NT2/D1 (cell line): ENCODE data around the gene HK3.

Experiments
- YY1 ChIP-seq: IDR thresholded peaks from 2 replicates; pipeline ENCODE4 v1.6.1; 2011; ENCODE audit not compliant: insufficient read length, insufficient read depth
- ZNF274 ChIP-seq: IDR thresholded peaks from 2 replicates; pipeline ENCODE4 v1.6.1; 2011; ENCODE audit warnings: mild to moderate bottlenecking, low read depth, low read length

DNA sequence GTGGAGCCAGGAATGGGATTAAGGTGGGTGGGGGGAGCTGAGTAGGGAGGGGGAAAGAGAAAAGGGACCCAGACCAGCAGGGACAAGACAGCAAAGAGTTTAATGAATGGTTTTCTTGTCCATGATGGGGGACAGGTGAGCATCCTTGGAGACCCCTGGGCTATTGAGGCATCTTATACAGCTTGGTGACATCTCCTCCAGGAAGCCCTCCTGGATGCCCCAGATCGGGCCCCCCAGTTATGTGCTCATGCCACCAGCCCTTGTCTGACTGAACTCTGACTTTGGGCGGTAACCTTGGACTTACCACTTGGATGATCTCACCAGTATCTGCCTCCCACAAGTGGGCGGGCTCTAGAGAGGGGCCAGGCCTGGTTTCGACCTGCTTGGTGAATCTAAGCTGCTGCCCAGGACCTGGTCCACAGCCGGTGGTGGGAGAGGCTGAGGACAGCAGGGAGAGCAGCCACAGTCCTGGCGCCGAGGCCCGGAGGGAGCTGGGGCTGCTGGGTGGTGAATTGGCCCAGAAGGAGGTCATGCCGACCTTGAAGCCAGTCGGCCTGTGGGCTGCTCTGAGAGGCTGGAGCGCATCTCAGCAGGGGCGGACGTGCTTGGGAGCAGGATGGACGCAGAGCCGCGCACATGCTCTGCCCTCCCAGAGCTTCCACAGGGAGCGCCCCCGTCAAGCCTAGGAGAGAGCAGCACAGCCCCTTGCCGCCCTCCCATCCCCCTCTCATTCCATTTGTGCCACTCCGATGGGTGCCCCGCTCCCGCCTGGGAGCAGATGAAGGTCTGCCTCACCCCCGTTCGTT lies 52.6 kb downstream of the HK3 start:
- no peak for TF ChIP-seq ZNF274
- TF ChIP-seq YY1 = no peak
